Activated CD8-positive, alpha-beta T cell treated with anti-CD3 and anti-CD28 coated beads for 36 hours (primary cell): Measurements from ENCODE around the gene MAPK1. TPM values are rescaled to one million over a fixed set of nuclear protein-coding genes. Genes with fewer than 3 reads are reported as not detected.
"Not testable (repeated sequence)": the region's sequence is repeated elsewhere in the genome, so short reads cannot be mapped to it uniquely, and the experiment has no call there.

Experiments used
- ATAC-seq: fragments of 200-7000 bp; cut with Tn5 transposase; one replicate; pipeline ENCODE4 v1.10.0; 2021; ENCODE audit warnings: mild to moderate bottlenecking, moderate library complexity
- CTCF ChIA-PET: fragments of 350-600 bp; sonication (Branson Sonifier 250); formaldehyde crosslinking; loops from one replicate; lab custom pipeline; 2021; ENCODE audit warnings: antibody characterized with exemption; lab: Charles Lee
- POLR2A ChIA-PET: fragments of 350-600 bp; sonication (Branson Sonifier 250); formaldehyde crosslinking; loops from one replicate; lab custom pipeline; 2021; ENCODE audit warnings: antibody characterized with exemption; lab: Charles Lee
- DNase-seq: peaks from one replicate; pipeline ENCODE4 v3.0.0-alpha.2; 2020
- H3K27ac Mint-ChIP-seq: one replicate; pipeline ENCODE4 v1.8.0; 2021; ENCODE audit warnings: mild to moderate bottlenecking, mixed read lengths
- H3K27me3 Mint-ChIP-seq: one replicate; pipeline ENCODE4 v1.8.0; 2021; ENCODE audit warnings: mixed read lengths
- H3K36me3 Mint-ChIP-seq: one replicate; pipeline ENCODE4 v1.8.0; 2021; ENCODE audit warnings: low read depth, mixed read lengths
- H3K4me1 Mint-ChIP-seq: one replicate; pipeline ENCODE4 v1.8.0; 2021; ENCODE audit warnings: low read depth, mixed read lengths
- H3K4me3 Mint-ChIP-seq: one replicate; pipeline ENCODE4 v1.8.0; 2021; ENCODE audit warnings: mild to moderate bottlenecking, moderate library complexity, mixed read lengths
- H3K9me3 Mint-ChIP-seq: one replicate; pipeline ENCODE4 v1.8.0; 2021; ENCODE audit warnings: mixed read lengths
- CTCF ChIP-seq: fragments of 200-600 bp; IDR thresholded peaks from one replicate; pipeline ENCODE4 v1.8.0; 2022; ENCODE audit warnings: antibody characterized with exemption, mild to moderate bottlenecking
- intact Hi-C: fragments of 100-400 bp; cut with micrococcal nuclease; formaldehyde crosslinking; loops from one replicate; pipeline ENCODE4 v1.10.0; 2022
- total RNA-seq, 2 experiments: library from RNA; stranded (reverse); gene quantifications; one replicate each; pipeline ENCODE4 v1.2.3, GENCODE V29; 2021

The MAPK1 gene
- total RNA-seq, 2 experiments from 2014 or later: 87.1 to 93.4 TPM

DNA sequence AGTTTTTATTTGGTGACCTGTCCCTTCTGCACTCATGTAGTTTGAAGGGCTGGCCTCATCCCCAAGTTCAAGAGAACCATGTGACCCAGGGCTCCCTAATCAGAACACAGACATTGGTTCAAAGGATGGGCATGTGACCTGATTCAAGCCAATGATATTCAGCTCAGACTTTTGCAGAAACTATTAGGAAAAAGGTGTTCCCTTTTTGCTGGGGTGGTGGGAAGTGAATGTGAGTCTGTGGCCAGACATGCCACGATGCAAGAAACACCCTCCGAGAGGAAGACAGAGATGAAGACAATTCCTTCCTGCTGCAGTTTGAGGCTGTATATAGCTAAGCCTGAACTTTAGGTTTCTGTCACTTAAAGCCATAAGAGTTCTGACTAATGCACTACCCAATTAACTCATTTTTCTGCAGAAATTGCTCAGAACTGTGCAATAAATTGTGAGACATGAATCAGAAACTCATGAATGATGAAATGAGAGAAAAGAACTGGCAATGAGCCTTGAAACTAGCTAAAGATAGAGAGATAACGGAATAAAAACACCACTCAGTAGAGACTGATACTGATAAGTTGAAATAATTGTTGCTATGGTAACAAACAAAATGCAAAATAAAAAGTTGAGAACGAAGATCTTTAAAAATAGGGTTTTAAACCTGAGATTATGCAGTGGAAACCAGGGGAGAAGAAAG is 9.2 kb upstream of the MAPK1 start:
- DNase-seq: peak; percentile 39
- ChIA-PET POLR2A (interaction anchor here (1.1 to 1.6 kb wide), 4 partner anchors 9 to 110 kb away, joined by 4 to 8 read pairs (median 6); partner anchors contain the start of gene MAPK1), CTCF (interaction anchor here (0.7 to 1.3 kb wide), 4 partner anchors 9 to 109 kb away, joined by 3 to 7 read pairs (median 4); partner anchors contain the start of gene MAPK1)
- Mint-ChIP-seq H3K36me3 (no peaks in the 10 kb centered on the region), H3K4me1 (peaks cover 20% of the 10 kb centered on the region), H3K9me3 (no peaks in the 10 kb centered on the region), H3K27me3 (no peaks in the 10 kb centered on the region), H3K4me3 (no peak overlapping the region), H3K27ac (peak overlapping the region; percentile 78)
- intact Hi-C loops: no loop called here
- no peak for TF ChIP-seq CTCF
- peak; percentile 93 for ATAC-seq

DNA sequence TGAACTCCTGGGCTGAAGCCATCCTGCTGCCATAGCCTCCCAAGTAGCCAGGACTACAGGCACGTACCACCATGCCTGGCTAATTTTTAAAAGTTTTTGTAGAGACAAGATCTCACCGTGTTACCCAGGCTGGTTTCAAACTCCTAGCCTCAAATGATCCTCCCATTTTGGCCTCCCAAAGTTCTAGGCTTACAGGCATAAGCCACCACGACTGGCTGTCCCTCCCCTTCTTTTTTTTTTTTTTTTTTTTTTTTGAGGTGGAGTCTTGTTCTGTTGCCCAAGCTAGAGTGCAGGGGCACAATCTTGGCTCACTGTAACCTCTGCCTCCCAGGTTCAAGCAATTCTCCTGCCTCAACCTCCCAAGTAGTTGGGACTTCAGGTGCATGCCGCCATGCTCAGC is 7.5 kb upstream of the MAPK1 start:
- H3K36me3 Mint-ChIP-seq, intact Hi-C loops, ATAC-seq, DNase-seq, H3K9me3 Mint-ChIP-seq, H3K27me3 Mint-ChIP-seq, H3K27ac Mint-ChIP-seq, H3K4me3 Mint-ChIP-seq: not testable (repeated sequence)
- CTCF ChIA-PET: interaction anchor here (1.9 kb wide), 1 partner anchor 63 kb away, joined by 4 read pairs; no protein-coding TSS in a partner anchor
- POLR2A ChIA-PET: interaction anchor here (0.6 to 1.5 kb wide), 2 partner anchors 33 to 218 kb away, joined by 3 read pairs; no protein-coding TSS in a partner anchor
- H3K4me1 Mint-ChIP-seq: peaks cover 20% of the 10 kb centered on the region

- no peak overlapping the region for H3K27ac Mint-ChIP-seq
- ChIA-PET POLR2A (no interaction called here), CTCF (no interaction called here)
- no peaks in the 10 kb centered on the region for H3K9me3 Mint-ChIP-seq
- ATAC-seq: no peak
- peaks cover 25% of the 10 kb centered on the region for H3K4me1 Mint-ChIP-seq
- no peak for TF ChIP-seq CTCF
- no peak for DNase-seq
- H3K36me3 Mint-ChIP-seq: no peaks in the 10 kb centered on the region
- intact Hi-C loops: no loop called here
- no peak overlapping the region for H3K4me3 Mint-ChIP-seq
- no peaks in the 10 kb centered on the region for H3K27me3 Mint-ChIP-seq
Observed at GRCh38 chr22:21873619-21874018, 6.2 kb upstream of the MAPK1 start.

DNA sequence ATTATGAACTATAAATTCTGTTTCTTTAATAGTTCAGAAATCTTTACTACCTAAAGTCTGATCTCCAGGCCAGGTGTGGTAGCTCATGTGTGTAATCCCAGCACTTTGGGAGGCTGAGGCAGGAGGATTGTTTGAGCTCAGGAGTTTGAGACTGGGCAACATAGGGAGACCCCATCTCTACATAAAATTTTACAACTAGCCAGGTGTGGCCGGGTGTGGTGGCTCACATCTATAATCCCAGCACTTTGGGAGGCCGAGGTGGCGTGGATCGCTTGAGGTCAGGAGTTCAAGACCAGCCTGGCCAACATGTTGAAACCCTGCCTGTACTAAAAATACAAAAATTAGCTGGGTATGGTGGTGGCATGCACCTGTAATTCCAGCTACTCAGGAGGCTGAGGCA is 5.3 kb upstream of the MAPK1 start:
- H3K27me3 Mint-ChIP-seq, H3K36me3 Mint-ChIP-seq, POLR2A ChIA-PET, DNase-seq, H3K4me3 Mint-ChIP-seq, CTCF ChIA-PET, H3K9me3 Mint-ChIP-seq, H3K27ac Mint-ChIP-seq, ATAC-seq, intact Hi-C loops: not testable (repeated sequence)
- H3K4me1 Mint-ChIP-seq: peaks cover 31% of the 10 kb centered on the region

DNA sequence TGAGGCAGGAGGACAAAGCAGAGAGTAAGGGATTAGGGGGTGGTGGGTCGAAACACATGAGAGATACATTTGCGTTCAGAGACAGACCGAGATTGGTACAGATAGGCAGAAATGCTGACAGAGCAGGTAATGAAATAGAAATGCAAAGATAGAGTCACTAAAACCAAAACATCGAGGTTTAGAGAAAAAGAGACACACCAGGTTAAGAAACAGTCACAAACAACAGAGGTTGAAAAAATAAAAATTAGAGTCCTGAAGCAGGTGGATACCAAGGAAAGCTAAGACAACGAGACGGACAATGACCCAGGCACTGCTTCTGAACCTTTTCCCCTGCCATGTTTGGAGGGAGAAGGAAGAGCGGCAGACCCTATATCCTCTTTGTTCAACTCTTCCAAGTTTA is 1.2 kb upstream of the MAPK1 start:
- DNase-seq (no peak), ATAC-seq (no peak)
- Mint-ChIP-seq H3K4me1 (peaks cover 30% of the 10 kb centered on the region), H3K4me3 (peak overlapping the region; percentile 82), H3K36me3 (peaks cover 12% of the 10 kb centered on the region), H3K27ac (peak overlapping the region; percentile 97), H3K9me3 (no peaks in the 10 kb centered on the region), H3K27me3 (no peaks in the 10 kb centered on the region)
- CTCF ChIA-PET: no interaction called here
- no peak for TF ChIP-seq CTCF
- POLR2A ChIA-PET: interaction anchor here (0.6 kb wide), 1 partner anchor 48 kb away, joined by 3 read pairs; no protein-coding TSS in a partner anchor
- intact Hi-C loops: loop anchor here (5.0 to 10.0 kb wide), 2 partner anchors 54 to 106 kb away; no protein-coding TSS in a partner anchor
